AG04450 (cell line): ENCODE measurements around the gene PARD3. TPM values are rescaled to one million over a fixed set of nuclear protein-coding genes. Genes with fewer than 3 reads are reported as not detected.
A peak's percentile ranks its signal among the peaks of the same experiment; 100 is the strongest.

ENCODE experiments used
- CTCF ChIA-PET: fragments of 300-600, 350-600 bp; formaldehyde crosslinking; extraction: SDS; loops from one replicate; lab custom pipeline; 2022; ENCODE audit warnings: antibody characterized with exemption, inconsistent platforms; lab: Charles Lee
- POLR2A ChIA-PET: fragments of 350-600 bp; formaldehyde crosslinking; extraction: SDS; loops from one replicate; lab custom pipeline; 2021; ENCODE audit warnings: antibody characterized with exemption, inconsistent platforms; lab: Yijun Ruan, JAX
- DNase-seq: peaks from one replicate; pipeline ENCODE4 v3.0.0-alpha.2; 2011; ENCODE audit warnings: low read depth, low spot score
- H3K27ac ChIP-seq: one replicate; pipeline ENCODE4 v1.5.1; 2012; ENCODE audit warnings: low read depth, low read length, control low read depth
- H3K27me3 ChIP-seq: one replicate; pipeline ENCODE4 v1.6.0; 2012; ENCODE audit warnings: low read length; ENCODE audit not compliant: control insufficient read depth, insufficient read depth
- H3K4me3 ChIP-seq: 2 replicates; pipeline ENCODE4 v1.5.1; 2011; ENCODE audit warnings: mild to moderate bottlenecking, low read depth, low read length, control low read depth
- H3K9me3 ChIP-seq: 2 replicates; pipeline ENCODE4 v1.5.1; 2012; ENCODE audit warnings: low read length; ENCODE audit not compliant: control insufficient read depth, insufficient read depth
- CTCF ChIP-seq: IDR thresholded peaks from 2 replicates; pipeline ENCODE4 v1.5.1; 2011; ENCODE audit warnings: low read depth, low read length, control low read depth, inconsistent platforms
- polyA plus RNA-seq: library from polyadenylated mRNA; depleted of rRNA; stranded (reverse); fragments of >200 nt; gene quantifications from 2 replicates; pipeline ENCODE4 v1.2.3, GENCODE V29; 2011

The PARD3 gene
- polyA plus RNA-seq, 1 experiment = 43.1 TPM

DNA sequence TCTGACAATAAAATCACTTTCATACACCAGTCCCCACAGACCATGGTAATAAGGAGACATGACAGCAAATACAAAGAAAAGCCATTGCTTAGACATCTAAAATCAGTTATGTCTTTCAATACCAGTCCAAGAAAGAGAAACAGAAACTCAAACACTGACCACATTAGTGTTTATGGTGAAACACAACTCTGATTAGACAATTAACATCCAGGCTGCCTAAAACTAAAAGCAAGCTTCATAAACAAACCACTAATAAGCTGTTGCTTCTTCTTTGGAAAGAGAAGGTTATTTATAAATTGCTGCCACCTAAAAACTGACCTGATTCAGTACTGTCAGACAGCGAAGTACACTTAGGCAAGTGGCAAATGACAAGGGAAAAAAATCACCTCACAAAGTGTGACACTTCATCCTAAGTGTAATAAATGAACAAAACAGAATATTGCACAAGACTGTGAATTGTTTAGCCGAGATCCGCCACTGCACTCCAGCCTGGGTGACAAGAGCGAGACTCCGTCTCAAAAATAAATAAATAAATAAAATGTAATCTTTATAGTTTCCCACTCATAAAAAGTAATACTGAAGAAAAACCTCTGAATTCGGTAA is 277.4 kb downstream of the PARD3 start:
- TF ChIP-seq CTCF = no peak
- ChIA-PET CTCF (no interaction called here), POLR2A (no interaction called here)
- H3K27ac ChIP-seq = no peak overlapping the region
- no peak for DNase-seq
- H3K4me3 ChIP-seq = no peak overlapping the region
- no peaks in the 10 kb centered on the region for H3K27me3 ChIP-seq
- H3K9me3 ChIP-seq = no peaks in the 10 kb centered on the region

DNA sequence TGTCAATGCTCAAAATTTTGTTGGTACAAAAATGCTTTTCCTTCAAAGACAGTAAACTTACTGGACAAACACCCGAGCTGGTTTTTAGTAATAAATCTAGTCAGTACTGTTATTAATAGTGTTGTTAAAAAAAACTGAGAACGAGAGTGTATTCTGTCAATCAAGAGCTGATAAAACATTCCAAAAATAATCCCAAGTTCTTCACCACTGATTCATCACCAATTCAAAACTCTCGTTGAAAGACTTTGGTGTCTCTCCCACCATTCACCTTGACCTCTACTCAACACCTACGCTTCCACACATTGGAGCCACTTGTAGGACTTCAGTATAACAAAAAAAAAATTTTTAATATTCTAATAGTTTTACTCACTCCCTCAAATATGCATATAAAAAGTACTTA is 279.2 kb downstream of the PARD3 start:
- no peak overlapping the region for H3K27ac ChIP-seq
- CTCF ChIA-PET = no interaction called here
- no peak overlapping the region for H3K4me3 ChIP-seq
- no peaks in the 10 kb centered on the region for H3K27me3 ChIP-seq
- peaks cover 2% of the 10 kb centered on the region; the same call in 1 of the 2 replicates for H3K9me3 ChIP-seq
- POLR2A ChIA-PET = interaction anchor here (0.6 kb wide), 1 partner anchor 20 kb away, joined by 4 read pairs; no protein-coding TSS in a partner anchor
- no peak for DNase-seq
- TF ChIP-seq CTCF = no peak

- no peak for TF ChIP-seq CTCF
- CTCF ChIA-PET = no interaction called here
- peaks cover 4% of the 10 kb centered on the region; the same call in 1 of the 2 replicates for H3K9me3 ChIP-seq
- no peak for DNase-seq
- no peaks in the 10 kb centered on the region for H3K27me3 ChIP-seq
- no peak overlapping the region for H3K4me3 ChIP-seq
- no peak overlapping the region for H3K27ac ChIP-seq
- POLR2A ChIA-PET = no interaction called here
Observed at GRCh38 chr10:34530778-34531177, 284.3 kb downstream of the PARD3 start.

- ChIA-PET POLR2A (no interaction called here), CTCF (interaction anchor here (1.1 kb wide), 1 partner anchor 110 kb away, joined by 5 read pairs; no protein-coding TSS in a partner anchor)
- Histone ChIP-seq H3K27me3 (no peaks in the 10 kb centered on the region), H3K9me3 (peaks cover 4% of the 10 kb centered on the region; the same call in 1 of the 2 replicates), H3K4me3 (no peak overlapping the region), H3K27ac (peak overlapping the region; percentile 23)
- TF ChIP-seq CTCF = no peak
- DNase-seq = peak; percentile 81
Observed at GRCh38 chr10:34528320-34528719, 286.8 kb downstream of the PARD3 start.
